ENCODE measurements around the gene CEACAM3.
"Not testable (repeated sequence)": the region's sequence is repeated elsewhere in the genome, so short reads cannot be mapped to it uniquely, and the experiment has no call there.

The CEACAM3 gene

DNA sequence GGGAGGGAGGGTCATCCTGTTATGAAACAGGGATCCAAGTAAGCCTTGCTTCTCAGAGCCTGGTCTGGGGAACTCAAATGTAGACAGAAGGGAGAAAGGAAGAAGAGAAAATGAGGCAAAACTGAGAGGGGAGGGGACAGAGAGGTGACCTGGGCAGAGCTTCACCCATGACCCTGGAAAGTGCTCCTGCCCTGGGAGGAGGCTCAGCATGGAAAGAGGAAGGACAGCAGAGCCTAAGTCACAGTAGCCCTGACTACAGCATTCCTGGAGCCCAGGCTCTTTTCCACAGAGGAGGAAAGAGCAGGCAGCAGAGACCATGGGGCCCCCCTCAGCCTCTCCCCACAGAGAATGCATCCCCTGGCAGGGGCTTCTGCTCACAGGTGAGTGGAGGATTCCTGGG lies at the start of gene CEACAM3:
Gene CEACAM3 (plus strand): TSS at position 226 of the 400 bp plus-strand sequence. CDS start 91 bp downstream, at position 317.
- DNase-seq = no peak

DNA sequence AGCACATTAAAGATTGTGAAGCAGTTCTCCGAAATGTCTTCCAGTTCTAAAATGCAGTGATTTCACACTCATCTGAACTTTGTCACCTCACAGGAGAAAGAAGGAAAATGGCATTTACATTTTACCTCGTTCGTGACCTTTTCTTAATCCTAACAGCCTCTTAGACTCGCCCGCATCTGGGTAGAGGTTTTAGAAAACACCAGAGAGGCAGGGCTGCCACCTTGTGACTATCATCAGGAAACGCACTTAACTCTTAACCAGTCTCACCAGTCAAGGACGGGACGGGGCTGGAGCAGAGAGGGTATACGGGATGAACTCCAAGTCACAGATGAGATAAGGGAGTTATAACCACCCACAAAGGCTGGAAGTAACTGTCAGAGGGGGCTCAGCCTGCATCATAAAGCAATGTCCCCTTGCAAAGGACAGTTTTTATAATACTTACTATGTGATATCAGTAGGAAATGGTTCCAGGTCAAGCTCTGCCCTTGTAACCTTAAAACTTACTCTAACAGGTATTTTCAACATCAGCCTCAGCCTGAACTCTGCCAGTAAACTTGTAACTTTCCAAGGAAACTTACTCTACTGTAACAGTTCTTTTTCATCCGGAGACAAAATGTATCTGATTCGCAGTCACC lies 49.7 kb upstream of the CEACAM3 start:
- DNase-seq = peak; percentile 24

- DNase-seq = no peak
Measured at GRCh38 chr19:41748012-41748411, 48.4 kb upstream of the CEACAM3 start.

DNA sequence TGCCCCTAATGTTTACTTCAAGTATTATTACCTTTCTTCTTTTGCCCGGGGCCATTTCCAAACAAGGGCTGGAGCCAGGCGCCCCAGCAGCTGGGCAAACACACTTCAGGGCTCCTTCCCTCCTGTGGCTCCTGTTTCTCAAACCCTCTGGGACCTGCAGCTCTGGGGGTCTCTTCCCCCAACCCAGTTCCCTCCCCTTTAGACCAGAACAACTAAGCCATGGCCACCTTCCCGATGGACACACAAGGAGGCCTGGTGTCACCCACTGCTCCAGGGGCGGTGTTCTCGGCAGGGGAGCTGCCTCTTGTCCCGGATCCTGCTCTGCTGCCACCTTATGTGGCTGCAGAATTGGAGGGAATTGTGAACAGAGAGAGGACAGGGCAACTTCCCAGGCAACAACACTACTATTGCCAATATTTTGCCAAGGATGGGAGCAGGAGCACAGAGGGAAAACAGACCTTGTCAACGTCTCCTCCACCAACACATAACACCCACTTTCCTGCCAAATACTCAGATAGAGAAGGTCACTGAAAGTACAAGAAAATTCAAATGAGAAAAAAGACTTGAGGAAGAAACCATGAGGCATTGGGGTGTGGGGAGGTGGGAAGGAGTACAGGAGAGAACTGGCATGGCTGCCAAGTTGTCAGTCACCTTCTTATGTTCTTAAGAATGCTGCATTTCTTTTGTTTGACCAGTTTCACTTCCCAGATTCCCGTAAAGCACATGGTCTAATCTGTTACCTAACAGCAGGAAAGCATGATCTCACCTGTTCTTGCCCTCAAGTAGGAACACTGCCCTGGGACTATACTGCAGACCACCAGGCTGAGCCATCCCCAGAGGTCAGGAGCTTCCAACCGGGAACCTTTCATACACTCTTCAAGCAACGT lies 45.9 kb upstream of the CEACAM3 start:
- DNase-seq = not testable (repeated sequence)

GRCh38 chr19:41753159-41753558 lies 43.2 kb upstream of the CEACAM3 start:
- peak; percentile 62 for DNase-seq

DNA sequence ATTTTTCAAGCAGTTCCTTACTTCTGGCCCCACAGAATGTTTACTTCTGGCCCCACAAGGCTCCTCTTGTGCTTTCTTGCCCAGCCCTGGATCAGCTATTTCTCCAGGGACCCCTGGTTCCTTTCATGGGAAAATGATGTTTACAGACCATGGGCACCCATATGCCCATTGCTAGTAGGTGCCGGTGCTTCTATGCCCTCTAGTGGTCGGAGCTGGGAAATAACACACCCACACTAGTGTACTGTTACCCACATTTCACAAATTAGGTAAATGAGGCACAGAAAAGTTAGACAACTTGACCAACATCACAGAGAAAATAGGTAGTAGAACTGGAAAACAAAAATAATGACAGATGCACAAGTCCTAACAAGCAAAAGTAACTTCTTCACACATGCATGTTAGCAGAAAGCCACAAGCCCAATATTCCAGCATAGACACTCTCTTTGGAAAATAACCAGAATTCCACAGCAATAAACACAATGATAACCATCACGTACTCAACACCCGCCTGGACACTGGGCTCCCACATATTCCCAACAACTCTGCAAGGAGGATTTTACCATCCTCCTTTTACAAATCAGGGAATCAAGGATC lies 42.4 kb upstream of the CEACAM3 start:
- DNase-seq = peak; percentile 59

GRCh38 chr19:41755328-41755913 lies 41.0 kb upstream of the CEACAM3 start, which contains the start of gene CEACAM6:
Gene CEACAM6 (plus strand): TSS chr19:41755530. CDS start chr19:41755639, 109 bp downstream.
- DNase-seq = no peak

DNA sequence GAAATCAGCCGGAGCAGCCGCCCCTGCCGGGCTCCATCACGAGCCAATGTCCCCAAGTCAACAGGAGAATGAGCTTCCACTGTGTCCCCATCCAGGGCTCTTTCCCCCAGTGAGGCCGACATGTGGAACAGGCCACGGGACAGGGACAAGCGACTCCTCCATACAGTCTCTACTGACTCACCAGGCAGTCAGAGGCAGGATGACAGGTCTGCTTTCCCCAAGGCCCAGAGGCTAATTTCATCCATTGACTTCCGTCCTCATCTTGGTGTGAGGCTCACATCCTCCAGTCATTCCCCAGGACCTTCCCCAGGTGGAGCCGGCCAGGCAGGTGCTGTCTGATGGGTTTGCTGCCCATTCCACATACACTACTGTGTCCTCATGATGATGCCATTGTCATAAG lies 37.5 kb upstream of the CEACAM3 start:
- no peak for DNase-seq

DNA sequence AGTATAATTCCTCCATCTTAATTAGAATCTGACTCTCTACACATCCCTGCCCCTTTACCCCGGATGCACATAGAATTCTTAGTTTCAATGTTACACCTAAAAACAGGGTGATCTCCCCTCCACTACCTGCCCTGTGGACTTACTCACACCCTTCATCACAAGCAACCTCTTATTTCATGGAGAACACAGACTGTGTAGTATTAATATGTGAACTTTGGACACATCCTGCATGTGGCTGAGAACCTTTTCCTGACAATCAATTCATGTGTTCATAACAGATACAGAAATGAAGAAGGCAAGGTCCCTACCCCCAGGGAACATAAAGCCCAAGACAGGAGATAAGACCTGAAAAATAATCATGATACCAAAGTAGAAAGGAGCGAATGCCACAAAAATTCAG lies 29.3 kb upstream of the CEACAM3 start:
- DNase-seq = no peak

- not testable (repeated sequence) for DNase-seq
Measured at GRCh38 chr19:41768105-41768504, 28.3 kb upstream of the CEACAM3 start.

- DNase-seq = no peak
Measured at GRCh38 chr19:41769608-41770007, 26.8 kb upstream of the CEACAM3 start.

GRCh38 chr19:41771410-41771809 lies 25.0 kb upstream of the CEACAM3 start:
- no peak for DNase-seq

DNA sequence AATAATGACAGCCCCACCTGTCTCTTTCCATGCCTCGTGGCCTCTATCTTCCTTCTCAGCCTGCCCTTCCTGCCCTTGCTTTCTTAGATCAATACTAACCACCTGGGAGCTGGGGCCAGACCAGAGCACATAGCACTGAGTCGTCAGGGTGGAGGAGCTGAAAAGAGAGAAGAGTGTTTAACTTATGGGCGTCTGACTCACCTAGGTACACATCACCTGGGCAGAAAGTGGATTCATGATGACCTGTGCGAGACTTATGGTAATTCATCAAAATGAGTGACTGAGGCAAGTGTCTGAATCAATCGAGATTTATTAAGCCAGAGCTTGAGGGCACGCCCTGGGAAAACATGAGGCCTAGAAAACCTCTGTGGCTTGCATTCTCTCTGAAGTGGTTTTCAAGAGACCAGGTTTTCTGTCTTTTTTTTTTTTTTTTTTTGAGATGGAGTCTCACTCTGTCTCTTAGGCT lies 21.8 kb upstream of the CEACAM3 start:
- peak; percentile 42 for DNase-seq

- no peak for DNase-seq
Measured at GRCh38 chr19:41776700-41777099, 19.7 kb upstream of the CEACAM3 start.

DNA sequence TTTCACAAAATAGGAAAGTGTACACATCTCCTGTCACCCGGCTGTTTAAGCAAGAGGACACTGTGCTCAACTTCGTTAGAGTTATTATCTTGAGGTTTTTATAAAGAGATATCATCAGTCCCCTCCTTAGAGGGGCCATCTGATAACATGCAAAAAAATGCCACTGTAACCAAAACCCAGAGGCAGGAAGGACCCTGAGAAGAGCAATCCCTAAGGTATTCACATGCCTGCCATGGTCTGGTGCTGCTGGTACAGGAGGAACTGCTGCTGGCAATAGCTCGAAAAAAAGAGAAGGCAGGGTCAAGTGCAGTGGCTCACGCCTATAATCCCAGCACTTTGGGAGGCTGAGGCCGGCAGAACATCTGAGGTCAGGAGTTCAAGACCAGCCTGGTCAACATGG lies 12.8 kb upstream of the CEACAM3 start:
- DNase-seq = no peak

- DNase-seq = no peak
Measured at GRCh38 chr19:41784312-41784711, 12.1 kb upstream of the CEACAM3 start.

- no peak for DNase-seq
Measured at GRCh38 chr19:41784743-41785142, 11.6 kb upstream of the CEACAM3 start.

GRCh38 chr19:41785653-41786052 lies 10.7 kb upstream of the CEACAM3 start:
- DNase-seq = peak; percentile 53

- no peak for DNase-seq
Measured at GRCh38 chr19:41787055-41787454, 9.3 kb upstream of the CEACAM3 start.

GRCh38 chr19:41788518-41788917 lies 7.9 kb upstream of the CEACAM3 start:
- DNase-seq = not testable (repeated sequence)

DNA sequence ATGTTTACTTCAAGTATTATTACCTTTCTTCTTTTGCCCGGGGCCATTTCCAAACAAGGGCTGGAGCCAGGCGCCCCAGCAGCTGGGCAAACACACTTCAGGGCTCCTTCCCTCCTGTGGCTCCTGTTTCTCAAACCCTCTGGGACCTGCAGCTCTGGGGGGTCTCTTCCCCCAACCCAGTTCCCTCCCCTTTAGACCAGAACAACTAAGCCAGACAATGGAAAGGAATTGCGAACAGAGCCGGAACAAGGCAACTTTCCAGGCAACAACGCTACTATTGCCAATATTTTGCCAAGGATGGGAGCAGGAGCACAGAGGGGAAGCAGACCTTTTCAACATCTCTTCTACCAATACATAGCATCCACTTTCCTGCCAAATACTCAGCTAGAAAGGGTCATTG lies 7.3 kb upstream of the CEACAM3 start:
- DNase-seq = not testable (repeated sequence)

GRCh38 chr19:41792513-41793413 lies 3.6 kb upstream of the CEACAM3 start:
- peak; percentile 21 for DNase-seq

Data from stimulated activated naive CD4-positive, alpha-beta T cell treated with Interleukin-2 at 50 U/mL for 16 hours (primary cell).